ENCODE results near the gene C16orf46.

C16orf46 gene

DNA sequence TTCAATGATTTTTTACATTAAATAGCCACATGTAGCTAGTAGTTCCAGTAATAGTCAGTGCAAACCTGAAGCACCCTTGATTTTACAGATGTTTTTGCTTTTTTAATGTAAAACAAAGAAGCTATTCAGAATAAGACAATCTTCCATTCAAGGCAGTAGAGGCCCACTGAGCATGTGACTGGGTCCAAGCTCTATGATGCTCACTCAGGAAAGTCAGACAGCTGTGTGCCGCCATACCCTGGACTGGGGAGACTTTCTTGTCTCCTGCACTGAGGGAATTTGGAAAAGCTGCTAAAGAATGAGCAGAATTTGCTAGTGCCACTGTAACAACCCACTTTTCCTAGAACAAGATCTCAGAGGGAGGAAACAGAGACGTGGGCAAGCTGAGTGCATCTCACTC lies 58.5 kb downstream of the C16orf46 start:
- DNase-seq (ENCODE audit: low read depth in 2 of 2, low spot score in 1 of 2), result no peak

DNA sequence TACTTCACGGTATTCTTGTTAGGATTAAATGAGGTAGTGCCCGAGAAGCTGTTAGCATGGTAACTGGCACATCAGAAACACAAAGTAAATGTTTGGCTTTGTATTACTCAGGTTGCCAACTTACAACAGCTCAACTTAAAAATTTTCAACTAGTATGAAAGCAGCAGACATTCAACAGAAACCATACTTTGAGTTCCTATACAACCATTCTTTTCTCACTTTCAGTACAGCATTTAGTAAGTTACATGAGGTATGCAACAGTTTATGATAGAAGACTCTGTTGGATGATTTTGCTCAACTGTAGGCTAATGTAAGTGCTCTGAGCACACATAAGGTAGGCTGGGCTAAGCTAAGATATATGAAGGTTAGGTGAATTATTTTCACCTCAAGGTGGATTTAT lies 62.4 kb downstream of the C16orf46 start:
- DNase-seq (ENCODE audit: low read depth in 2 of 2, low spot score in 1 of 2), result no peak

DNA sequence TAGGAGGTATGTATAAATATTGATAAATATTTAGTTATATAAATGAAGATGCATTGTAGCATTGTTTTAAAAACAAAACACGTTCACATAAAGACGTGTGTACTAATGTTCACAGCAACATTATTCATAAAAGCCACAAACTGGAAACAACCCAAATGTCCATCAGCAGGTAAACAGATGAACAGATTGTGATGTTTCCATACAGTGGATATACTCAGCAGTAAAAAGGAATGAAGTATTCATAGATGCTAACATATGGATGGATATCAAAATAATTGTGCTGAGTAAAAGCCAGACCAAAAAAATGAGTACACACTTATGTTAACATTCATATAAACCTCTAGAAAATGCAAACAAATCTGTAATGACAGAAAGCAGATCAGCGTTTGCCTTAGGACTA lies 64.1 kb downstream of the C16orf46 start:
- no peak for DNase-seq (ENCODE audit: low read depth in 2 of 2, low spot score in 1 of 2)

Data from stimulated activated CD8-positive, alpha-beta memory T cell treated with anti-CD3 and anti-CD28 coated beads, Interleukin-4, amount 100 ng/mL, for 1 hour (primary cell).